ENCODE data around the gene HDAC4.

The HDAC4 gene

DNA sequence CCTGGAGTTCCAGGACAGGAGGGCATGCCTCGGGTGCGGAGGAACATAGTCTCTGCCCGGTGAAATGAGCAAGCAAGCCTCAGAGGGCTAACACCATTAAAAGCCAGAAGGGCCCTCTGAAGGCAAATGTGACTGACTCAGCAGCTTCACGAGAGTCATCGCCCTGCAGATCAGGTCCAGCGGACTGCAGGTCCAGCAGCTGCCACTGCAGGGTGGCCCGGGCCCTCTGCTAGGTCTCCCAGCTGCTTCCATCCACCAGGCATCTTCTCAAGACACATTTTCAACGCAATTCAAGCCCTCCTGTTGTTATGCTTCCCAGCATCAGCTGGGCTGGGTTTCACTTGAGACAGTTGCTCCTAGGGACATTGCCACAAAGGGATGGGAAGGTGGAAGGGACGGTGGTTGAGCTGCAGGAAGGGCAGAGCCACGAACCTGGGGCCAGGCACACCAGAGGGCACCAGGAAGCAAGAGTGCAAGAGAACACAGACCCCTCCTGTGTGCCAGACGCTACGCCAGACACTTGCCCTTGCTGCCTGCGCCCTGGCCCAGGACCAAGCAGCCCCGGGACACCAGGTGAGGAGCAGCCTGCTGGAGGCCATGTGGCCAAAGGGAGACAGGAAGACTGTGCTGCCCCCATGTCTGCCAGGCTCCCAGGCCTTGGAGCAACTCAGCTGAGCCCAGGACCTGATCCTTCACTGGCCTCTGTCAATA, 173.0 kb downstream of the HDAC4 start:
- no peak for DNase-seq

DNA sequence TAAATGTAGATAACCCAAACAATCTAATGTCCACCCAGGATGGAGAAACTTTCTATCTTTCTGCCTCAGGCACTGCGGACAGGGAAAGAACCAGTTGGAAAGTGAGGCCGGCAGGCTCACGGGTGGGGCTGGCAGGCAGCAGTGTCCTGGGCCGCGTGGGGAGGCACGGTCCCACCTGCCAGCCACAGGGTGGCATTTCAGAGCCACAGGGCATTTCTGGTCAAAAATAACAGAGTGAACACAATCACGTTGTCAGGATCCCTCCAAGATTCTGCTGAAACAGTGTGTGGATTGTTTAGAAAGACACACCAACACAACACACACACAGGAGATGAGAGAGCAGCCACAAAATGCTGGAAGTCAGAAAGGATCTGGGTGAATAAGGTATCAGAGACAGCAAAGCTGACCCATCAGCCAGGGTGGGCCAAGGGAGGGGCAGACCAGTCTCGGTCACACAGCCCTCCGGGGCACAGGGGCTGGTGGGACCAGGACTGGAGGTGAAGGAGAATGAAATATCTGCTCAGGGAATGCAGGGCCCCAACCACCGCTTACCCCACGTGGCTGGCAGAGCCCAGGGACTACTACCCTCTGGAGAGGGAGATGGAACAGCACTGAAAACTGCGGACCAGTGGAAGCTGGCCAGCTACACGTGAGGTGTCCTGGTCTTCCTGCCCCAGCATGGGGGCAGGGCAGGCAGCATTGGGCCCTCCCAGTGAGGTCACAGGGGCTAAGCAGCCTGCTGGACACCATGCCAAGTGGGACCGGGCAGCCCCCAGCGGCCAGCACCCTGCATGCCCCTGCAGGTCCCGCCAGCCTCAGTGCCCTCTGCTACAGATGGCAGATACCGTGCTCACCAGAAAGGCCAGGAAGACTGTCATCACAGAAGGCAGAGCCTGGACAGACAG, 173.9 kb downstream of the HDAC4 start:
- DNase-seq, result no peak

DNA sequence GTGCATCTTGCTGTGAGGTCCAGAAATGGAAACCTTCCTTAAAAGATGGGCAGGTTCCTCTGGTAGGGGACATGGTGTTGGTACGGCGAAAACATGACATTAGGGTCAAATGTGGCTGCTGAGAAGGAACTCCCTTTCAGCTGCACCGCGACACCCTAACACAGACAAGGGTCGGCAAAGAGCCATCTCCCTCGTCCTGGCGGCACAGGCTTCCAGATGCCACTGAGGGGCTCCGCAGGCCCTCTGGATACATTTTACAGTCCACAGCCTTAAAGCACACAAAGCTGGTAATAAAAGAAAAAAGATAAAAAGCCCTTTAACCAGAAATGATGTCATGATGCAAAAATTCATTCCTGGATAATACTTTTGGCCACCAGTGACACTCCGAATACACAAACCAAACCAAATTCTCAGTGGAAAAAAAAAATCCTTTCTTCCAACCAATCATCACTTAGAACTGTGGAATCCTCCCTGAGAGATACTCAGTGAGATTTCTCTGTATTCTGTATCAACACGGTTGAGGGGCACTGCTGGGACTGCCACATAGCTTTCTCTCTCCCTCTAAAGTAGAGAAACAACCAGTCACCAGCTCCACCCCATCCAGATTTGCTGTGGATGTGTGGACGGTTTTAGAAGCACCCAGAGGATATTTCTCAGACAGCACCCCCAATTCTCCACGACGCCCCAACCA, 174.8 kb downstream of the HDAC4 start:
- DNase-seq, result no peak

DNA sequence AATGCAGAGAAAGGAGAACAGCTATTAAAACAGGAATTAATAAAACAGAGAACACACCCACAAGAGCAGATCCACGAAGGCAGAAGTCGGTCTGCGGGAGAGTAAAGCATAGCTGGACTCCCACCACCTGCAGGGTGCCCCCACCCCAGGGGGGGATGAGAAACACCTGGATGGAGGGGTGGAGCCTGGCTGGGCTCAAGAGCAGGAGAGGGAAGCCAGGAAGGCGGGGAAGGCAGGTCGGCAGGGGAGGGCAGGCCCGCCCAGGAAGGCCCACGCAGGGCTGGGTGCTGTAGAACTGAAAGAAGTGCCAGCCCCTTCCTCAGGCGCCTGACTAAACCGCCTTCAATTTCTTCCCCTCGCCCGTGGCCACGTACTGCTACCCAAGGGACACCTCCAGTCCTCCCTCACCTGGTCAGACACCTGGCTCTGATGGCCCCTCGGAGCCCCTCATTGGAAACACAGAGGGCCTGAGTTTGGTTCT, 175.4 kb downstream of the HDAC4 start:
- no peak for DNase-seq

DNA sequence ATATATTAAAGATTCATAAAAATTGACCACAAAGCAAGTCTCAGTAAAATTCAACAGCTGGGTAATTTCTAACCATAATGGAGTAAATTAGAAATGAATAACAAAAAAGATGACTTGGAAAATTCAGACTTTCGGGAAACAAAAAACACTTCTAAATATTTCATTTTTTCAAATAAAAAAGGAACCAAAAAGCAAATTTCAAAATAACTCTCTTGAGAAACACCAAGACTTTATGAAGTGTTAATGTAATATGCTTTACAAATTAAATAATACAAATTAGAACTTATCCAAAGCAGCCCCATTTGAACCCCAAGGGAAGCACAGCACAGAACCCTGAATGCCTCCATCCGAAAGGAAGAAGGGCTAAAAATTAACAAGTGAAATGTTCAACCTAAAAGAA, 175.9 kb downstream of the HDAC4 start:
- no peak for DNase-seq

DNA sequence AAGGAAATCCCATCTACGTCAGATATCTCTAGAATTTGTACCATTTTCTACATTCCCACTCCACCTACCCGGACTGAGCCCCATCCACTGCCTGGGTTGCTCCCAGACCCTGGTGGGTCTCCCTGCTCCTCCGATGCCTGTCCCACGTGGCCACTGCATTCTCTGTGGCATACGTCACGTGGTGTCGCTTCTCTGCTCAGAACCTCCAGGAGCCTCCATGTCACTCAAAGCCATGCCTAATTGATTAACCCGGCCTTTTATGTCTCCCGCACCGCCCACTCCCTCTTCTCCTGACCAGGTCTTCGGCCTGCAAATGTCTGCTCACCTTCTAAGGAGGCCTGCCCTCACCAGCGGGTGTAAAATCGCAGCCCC, 176.6 kb downstream of the HDAC4 start:
- DNase-seq, result no peak

DNA sequence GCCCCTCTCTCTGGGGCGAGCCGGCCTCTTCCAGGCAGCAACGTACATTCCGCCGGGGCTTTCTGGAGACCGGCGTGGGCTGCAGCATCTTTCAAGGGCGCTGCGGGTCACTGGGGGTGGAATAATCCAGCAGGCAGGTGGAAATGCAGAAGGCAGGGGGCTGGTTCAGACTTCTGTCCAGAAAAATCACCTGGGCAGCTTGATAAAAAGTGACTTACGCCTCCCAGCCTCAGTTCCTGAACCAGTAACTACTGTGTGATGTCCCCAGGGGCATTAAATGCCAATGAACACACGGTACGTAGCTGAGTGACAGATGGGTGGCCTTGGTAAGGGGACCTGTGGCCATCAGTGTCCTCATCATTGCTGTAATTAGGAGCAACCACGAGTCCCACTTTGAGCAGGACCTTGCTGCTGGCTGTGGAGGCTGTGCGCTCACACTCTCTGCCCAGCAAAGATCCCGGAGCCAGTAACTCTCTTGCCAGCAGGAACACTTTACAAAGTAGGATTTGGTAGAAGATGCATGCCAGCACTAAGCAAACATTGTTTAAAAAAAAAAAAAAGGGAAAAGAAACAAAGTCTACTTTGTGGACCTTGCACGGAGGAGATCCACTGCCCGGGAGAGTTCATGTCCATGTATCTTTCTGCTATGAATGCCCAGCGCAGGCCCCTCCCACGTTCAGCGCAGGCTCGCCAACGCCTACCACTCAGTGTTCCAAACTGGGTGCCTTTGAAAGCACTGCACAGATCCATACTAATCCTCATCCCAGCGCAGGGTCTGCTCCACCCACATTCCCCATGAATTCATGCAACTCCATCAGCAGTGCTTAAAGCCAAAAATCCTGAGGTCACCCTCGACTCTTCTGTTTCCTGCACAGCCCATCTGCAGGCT, 177.3 kb downstream of the HDAC4 start:
- no peak for DNase-seq

DNA sequence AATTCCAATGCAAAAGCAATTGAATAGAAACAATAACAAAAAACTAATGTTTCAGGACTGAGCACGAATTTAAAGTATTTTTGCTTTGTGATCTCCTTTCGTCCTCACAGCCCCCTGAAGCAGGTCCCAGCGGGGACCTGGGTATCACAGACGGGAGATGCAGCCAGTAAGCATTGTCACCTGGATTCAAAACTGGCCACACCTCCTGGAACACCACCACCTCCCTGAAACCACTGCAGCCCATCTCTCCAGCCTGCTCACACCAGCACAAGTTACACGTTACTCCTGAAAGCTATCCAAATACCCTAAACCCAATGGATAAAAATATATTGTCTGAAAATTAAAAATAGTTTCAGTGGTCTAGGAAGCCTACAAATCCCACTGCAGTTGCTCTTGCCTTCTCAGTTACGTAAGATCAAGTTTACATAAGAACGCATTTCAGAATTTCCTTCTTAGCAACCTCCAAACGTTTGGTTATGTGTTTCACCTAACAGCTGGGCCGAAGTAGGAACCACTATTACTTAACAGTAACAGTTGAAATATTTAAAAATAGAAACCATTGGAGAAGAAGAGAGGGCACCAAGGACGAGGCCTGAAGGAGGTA, 178.0 kb downstream of the HDAC4 start:
- no peak for DNase-seq

DNA sequence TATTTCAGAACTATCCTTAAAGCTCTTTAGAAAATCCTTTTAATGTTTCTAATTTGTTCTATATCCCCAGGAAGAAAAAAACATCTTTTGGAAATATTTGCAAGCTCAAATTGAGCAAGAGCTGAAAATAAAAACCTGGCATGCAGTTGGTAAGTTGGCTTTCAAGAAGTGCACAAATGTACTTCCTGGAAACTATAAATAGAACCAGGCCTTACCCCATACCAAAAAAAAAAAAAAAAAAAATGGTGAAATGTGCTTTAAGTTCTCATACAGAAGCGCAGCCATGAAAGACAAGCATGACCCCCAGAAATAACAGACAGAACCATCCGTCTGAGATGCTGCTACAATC, 178.5 kb downstream of the HDAC4 start:
- DNase-seq, result no peak

DNA sequence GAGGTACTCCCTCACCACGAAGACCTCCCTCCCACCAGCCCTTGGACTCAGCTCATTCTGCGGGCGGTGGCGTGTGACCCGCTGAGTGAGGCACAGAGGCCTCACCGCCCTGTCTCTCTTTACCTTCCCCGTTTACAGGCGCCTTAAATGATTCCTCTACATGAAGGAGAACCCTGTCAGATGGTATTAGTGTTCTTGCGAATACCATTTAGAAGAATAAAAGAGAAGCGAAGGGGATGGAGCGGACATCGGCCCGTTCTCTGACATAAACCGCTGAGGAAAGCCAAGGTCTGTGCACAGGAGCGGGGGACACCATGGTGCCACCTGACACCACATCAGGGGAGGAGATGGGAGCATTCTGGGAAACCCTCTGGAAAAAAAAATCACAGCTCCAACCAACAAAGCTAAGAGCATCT, 179.8 kb downstream of the HDAC4 start:
- no peak for DNase-seq

DNA sequence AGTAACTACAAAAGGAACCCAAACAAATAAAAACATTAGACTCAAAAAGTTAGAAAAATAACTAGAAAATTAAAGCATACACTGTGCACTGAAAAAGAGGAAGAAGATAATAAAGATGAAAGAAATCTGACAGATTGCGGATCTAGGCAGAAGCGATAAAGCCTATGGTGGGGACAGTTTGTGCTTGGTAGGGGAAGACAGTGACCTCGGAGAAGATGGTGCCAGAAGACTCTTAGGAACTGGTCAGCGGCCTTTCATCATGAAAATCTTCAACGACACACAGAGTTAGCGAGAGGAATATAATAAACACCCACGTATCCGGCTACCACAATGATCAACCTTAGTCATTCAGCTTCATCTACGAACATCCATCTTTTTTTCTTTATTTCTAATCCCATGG, 180.5 kb downstream of the HDAC4 start:
- no peak for DNase-seq

DNA sequence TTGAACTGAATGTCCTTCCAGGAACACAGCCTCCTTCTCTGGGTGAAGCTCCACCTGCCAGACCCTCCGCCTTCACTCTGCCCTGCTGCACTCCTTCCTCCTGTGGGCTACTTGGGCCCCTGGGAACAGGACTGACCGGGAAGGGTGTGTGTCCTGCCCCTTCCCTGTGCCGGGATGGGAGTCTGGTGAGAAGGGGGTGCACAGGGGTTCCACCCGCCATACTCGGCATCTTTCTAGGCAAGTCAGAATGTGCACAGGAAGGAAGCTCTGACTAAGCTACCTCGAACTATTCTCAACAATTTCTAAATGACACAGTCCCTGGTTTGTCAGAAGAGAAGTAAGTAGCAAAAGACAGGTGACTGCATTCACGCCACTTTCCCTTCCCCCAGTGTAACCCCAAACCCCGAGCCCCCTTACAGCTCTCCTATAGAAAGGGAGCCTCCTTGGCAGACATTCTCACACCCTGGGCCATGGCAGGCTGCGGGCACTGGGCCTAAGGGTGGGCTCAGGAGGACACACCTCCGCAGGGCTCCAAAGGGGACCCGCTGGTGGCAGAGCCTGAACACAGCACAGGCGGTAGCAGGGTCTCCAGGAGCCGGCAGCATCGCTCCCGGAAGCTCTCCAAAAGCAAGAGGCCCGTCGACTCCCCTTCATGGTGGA, 184.1 kb downstream of the HDAC4 start:
- no peak for DNase-seq

DNA sequence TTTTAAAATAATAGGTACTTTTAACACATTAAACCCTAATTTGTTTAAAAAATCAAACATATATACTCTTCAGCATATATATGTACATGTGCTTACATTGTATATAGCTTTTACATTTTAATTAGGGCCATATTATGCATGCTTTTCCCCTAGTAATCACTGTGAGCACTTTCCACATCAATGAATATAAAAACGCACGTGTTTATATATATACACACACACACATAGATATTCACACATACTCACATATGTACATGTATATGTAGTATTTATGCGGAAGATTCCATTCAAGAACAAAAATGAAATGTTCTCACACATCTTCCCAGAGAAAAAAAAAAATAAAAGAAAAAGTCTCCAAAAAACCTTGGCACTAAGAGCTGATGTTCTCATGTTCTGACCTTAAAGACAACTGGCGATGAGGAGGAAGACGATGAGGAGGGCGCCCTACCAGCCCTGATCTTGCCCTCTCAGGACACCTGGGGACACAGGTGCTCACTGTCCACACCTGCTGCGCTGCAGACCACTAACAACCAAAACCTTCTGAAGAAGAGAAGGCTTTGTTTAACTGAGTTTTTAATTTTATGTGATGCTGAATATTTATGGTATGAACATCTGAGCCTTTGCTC, 184.7 kb downstream of the HDAC4 start:
- DNase-seq, result no peak

DNA sequence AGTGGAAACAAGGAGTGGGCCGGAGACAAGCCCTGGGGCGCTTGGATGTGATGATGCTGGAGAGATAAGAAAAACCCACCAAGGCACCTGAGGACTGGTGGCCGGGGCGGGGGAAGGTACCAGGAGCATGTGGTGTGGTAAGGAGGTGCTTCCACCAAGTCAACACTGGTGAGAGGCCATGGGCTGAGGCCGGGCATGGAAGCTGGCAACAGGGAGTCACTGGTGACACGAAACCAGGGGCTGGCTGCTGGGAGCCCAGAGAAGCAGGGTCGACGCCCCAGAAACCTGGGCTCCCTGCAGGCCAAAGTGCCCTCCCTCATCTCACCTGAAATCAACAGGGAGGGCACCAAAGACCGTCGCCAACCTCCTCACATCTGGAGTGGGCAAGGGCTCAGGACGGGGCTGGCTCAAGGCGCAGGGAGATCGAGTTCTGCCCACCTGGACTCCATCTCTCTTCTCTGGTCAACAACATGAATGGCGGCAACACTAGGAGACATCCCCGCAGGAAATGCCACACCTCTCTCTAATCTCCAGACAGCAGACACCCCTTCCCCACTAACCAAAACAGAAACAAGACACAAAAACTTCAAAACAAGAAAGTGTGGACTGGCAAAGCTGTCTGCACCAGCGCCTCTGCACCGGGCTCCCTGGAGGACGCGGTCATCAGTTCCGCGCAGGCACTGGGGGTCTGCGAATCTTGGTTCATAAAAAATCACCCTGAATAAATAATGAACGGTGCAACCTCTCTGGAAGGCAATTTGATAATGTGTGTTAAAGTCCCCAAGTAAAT, 185.5 kb downstream of the HDAC4 start:
- DNase-seq, result no peak

DNA sequence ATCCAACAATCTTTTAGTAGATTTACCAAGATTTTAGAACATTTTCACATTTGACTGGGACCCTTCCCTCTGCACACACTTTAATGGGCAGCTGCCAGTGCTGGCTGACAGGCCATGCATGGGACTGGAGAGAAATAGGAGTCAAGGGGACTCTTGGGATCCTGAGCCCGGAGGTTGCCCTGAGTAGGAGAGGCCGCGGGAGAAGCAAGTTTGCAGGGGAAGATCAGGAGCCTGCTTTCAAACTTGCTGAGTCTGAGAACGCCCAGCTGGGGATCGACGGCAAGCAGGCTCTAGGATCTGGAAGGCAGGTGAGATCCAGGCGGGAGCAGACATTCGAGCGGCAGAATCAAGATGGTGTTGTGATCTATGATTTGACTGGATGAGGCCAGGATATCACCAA, 186.1 kb downstream of the HDAC4 start:
- no peak for DNase-seq

DNA sequence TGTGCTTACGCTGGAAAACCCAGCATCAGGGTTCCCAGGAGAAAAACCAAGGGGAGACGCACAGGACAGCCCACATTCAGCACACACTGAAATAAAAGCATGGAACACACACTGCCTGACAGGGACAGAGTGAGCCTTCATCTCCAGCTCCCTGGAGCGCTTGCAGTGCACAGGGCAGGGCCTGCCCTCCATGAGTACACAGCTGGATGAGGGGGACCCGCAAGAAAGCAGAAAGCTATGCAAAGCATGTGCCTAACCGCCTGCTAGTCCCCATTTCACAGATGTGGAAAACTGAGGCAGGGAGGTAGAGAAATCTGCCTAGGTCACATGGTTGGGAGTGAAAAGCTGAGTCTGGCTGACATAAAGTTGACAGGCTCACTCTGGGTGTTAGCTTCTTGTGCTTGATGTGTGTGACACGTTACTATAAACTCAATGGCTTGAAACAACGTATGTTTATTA, 187.1 kb downstream of the HDAC4 start:
- DNase-seq, result no peak

DNA sequence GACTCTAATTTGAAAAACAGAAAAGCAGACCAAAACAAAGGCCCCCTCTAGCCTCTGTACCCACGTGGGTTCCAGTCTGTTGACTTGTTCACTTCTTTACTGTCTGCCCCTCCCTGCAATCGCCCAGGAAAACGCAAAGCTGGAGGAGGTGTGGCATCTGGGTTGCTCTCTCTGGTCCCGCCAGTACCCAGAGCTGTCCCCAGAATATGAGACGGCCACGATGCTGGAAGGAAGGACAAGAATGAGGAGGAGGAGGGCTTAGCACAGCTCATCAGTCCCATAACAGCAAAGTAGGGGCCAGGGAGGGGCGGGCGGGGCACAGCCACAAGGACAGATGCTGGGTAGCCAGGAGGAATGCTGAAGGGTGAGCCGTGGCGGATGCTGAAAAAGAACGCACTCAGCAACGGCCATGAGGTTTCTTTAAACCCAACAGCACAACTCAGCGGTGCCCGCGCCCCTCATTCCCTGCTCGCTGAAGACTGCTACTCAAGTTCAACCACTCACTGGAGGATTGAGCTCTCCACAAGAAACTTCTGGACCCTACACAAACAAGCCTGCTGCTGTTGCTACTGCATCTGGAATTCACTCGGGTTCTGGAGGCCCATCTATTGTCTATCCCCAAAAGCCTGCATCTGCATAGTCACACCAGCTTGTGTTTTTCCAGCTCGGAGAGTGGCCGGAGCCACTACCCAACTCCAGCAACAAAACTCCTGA, 187.7 kb downstream of the HDAC4 start:
- no peak for DNase-seq

DNA sequence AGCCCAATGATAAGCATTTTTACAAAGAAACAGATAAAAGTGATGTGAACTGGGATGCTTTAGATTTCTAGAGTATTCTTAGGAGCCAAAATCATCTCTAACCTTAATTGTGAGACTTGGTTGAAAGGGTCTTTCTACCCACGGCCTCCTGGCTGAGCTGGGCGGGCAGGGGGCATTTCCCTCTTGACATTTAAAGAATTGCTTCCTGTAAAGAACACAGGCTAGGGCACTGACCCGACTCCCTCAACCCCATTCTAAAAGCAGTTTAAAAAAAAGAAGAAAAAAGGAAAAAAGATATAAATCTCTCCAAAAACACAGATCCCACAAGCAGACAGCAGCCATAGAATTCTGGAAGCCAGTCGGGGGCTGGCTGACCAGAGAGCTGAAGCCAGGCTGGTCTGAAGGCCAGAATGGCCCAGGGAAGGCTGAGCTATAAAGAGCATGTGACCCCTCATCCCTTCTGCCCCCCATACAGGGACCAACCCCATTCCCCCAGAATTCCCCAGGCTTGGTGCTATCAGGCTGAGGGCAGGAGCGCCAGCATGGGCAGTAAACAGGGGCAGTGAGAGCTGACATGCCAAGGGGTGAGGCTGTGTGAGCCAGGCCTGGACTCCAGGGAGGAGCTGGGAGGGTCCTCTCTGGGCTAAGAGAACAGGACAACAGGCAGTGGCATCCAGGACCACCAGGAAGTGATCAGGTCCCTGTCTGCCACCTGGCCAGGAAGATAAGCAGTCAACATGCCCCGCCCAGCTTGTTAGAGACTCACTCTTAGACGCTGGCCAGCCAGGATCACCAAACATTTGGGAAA, 188.5 kb downstream of the HDAC4 start:
- DNase-seq, result no peak
